PC-3 (cell line): ENCODE results near the gene PTPN20.
"Not testable (repeated sequence)": the region's sequence is repeated elsewhere in the genome, so short reads cannot be mapped to it uniquely, and the experiment has no call there.

ENCODE experiments used
- EZH2 ChIP-seq: fragments of 300-600 bp; sonication (generic); IDR thresholded peaks from one replicate; pipeline ENCODE4 v1.6.1; 2017; ENCODE audit warnings: antibody characterized with exemption, mild to moderate bottlenecking, low read length; ENCODE audit not compliant: unreplicated experiment
- EZH2phosphoT487 ChIP-seq: fragments of 300-600 bp; sonication (generic); IDR thresholded peaks from 2 replicates; pipeline ENCODE4 v1.6.1; 2018; ENCODE audit warnings: mild to moderate bottlenecking, antibody characterized with exemption, low read length, borderline replicate concordance
- TF ChIP-seq, protein P1 (sequence below): fragments of 300-600 bp; sonication (generic); conservative IDR thresholded peaks from 2 replicates; pipeline ENCODE4 v1.5.1; 2017; ENCODE audit warnings: antibody characterized with exemption, low read depth, mild to moderate bottlenecking, low read length

DNA sequence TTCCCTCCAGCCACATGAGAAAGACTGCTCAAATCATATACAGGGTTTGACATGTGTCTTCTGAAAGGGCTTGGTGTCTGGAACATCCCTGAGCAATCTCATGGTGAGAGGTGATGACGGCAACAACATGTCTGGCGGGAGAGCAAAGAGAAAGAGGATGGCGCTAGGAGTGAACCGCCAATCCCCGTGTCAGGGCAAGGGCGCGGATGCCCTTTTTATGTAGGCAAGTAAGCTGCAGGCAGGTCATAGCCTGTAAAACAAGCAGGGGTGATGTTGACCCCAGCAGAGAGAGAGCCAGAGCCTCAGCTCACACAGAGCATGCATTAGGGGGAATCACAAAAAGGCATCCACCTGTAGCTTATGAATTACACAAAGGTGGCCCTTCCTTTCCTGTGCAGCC, 4.9 kb upstream of the PTPN20 start:
- TF ChIP-seq, protein P1, sequence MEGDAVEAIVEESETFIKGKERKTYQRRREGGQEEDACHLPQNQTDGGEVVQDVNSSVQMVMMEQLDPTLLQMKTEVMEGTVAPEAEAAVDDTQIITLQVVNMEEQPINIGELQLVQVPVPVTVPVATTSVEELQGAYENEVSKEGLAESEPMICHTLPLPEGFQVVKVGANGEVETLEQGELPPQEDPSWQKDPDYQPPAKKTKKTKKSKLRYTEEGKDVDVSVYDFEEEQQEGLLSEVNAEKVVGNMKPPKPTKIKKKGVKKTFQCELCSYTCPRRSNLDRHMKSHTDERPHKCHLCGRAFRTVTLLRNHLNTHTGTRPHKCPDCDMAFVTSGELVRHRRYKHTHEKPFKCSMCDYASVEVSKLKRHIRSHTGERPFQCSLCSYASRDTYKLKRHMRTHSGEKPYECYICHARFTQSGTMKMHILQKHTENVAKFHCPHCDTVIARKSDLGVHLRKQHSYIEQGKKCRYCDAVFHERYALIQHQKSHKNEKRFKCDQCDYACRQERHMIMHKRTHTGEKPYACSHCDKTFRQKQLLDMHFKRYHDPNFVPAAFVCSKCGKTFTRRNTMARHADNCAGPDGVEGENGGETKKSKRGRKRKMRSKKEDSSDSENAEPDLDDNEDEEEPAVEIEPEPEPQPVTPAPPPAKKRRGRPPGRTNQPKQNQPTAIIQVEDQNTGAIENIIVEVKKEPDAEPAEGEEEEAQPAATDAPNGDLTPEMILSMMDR, result not testable (repeated sequence)
- not testable (repeated sequence) for TF ChIP-seq EZH2phosphoT487, EZH2
